Left renal pelvis (tissue), 4 donors: Measurements from ENCODE around the gene PDLIM5. TPM values are rescaled to one million over a fixed set of nuclear protein-coding genes. Genes with fewer than 3 reads are reported as not detected.

Source experiments
- DNase-seq, 4 donors: peaks; one replicate each; pipeline ENCODE4 v3.0.0-alpha.2; 2013; ENCODE audit warnings: low read depth in 4 of 4, low spot score in 3 of 4
- polyA plus RNA-seq, 4 donors: library from polyadenylated mRNA; unstranded; fragments of 120-200 nt; gene quantifications; one replicate each; pipeline ENCODE4 v1.2.1, GENCODE V29; 2013; ENCODE audit not compliant: insufficient read length in 4 of 4

Gene PDLIM5
- polyA plus RNA-seq, 4 donors, result 21.6 to 55.3 (median 48.3) TPM

- DNase-seq, result no peak
Measured at GRCh38 chr4:94678896-94679295, 227.2 kb downstream of the PDLIM5 start.

DNA sequence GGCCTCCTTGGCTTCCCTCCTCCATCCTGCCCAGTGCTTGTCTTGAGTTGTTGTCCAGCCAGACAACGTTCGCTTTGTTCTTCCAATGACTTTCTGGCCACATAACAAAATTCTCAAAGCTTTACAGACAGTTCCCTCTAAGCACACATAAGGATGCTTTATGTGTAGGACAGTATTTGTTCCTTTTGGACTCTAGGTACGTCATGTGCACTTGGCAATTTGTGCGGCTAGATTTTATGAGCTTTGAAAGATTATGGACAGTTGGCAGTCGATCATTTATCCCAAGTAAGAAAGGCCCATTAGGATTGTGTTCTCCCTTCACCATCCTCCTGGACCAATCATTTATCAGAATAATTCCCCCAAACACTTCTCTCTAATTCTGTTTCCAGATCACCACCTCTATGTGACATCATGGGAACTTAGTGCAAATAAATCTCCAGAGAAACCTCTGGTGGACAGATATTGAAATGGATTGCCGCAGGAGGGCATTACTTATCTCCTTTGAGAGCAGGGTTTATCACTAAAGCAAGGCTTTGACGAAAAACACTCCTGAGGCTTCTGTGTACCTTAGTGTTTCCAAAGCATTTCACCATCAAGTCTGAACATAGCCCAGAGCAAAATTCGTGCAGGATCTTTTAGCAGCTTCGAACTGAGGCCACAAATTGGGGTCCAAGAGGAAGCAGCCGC is 228.6 kb downstream of the PDLIM5 start:
- no peak for DNase-seq

GRCh38 chr4:94686086-94686485 is 234.3 kb downstream of the PDLIM5 start:
- no peak for DNase-seq

- no peak for DNase-seq
Measured at GRCh38 chr4:94689155-94689860, 237.6 kb downstream of the PDLIM5 start.

GRCh38 chr4:94690851-94691254 is 239.1 kb downstream of the PDLIM5 start:
- DNase-seq, result no peak

GRCh38 chr4:94691552-94691951 is 239.8 kb downstream of the PDLIM5 start:
- no peak for DNase-seq

DNA sequence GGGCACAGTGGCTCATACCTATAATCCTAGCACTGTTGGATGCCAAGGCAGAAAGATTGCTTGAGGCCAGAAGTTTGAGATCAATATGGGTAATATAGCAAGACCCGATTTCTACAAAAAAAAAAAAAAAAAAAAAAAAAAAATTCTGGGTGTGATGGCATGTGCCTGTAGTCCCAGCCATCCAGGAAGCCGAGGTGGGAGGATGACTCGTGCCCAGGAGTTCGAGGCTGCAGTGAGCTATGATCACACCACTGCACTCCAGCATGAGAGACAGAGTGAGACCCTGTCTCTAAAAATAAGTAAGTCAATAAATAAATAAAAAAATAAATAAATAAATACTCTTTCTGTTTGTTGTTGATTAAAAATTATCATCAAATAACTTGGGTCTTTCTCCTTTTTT is 243.6 kb downstream of the PDLIM5 start:
- no peak for DNase-seq

GRCh38 chr4:94698187-94698586 is 246.4 kb downstream of the PDLIM5 start:
- DNase-seq, result no peak

DNA sequence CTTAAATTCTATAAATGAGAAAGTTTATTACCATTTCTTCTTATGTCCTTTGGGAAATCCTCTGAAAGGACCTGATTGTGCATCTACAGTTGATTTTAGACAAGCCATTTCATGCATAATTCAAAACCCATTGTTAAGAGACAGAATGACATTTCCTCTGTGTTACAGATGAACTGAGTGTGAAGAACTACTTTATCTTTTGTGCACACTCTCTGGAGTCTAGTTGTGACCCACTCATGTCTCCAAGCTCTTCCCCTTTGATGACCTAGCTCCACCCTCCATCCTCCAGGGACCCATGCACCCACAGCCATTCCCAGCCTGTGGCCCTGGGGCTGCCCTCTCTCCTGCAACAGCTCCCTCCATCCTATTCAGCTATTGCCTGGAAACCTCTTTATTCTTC is 248.6 kb downstream of the PDLIM5 start:
- no peak for DNase-seq

DNA sequence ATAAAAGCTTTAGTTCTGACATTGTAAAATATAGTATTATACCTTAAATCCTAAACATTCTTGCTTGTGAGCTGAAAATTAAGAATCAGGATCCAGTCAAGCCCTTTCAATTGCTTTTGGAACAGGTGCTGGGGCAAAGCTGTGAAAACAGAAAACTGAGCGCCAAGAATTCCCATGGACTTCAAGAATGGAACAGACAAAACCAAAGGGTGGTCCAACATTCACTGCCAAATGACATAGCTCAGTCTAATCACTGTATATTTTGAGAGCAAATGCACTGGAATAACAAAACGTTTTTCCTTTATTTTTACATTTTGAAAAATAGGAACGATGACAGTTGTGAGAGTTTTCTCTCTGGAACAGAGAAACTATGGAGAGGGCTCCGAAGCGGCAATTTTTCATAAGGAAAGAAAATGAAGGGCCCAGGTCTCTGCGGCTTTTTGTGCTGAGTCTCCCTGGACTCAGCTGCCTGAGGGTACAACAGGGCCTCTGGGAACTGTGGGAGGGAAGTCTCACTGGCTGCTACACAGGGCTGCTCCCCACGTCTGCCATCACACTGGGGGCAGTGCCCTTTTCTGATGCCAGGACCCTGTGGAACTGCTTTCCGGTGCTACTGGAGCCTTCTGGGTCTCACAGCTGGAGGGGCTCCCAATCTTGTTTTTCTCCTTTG is 250.0 kb downstream of the PDLIM5 start:
- DNase-seq, result no peak

GRCh38 chr4:94711635-94712034 is 259.9 kb downstream of the PDLIM5 start:
- no peak for DNase-seq

DNA sequence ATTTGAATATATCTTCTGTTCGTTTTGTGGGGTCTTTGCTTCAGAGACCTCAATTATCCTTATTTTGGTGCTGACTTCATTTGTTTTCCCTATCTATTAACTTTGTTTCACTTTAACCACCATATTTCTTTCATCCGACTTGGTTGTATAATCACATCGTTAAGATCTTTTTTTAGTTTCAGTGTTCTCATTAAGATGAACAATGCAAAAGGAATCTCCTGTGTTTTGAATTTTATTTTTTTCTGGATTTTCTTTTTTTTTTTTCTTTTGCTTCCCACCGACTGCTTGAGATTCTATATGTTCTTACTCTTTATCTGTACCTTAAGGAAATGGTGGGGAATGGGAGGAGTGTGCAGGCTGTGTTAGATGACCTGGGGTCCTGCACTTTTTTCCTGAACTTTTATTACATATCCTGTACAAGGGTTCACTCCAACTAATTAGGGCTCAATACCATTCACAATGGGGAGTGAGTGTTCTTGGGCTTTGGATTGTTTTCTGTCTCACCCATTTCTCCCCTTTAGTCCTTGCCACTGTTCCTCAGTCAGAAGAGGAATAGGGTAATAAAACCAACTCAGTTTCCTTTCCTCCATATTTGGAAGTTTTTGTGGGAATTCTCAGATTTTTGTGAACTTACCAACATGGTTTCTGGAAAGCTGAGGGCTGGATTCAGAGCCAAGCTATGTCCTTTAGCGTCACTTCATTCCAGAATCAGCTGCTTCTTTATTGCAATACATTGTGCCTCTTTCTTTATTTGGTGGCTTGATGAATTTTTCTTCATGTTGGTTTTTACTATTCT is 262.8 kb downstream of the PDLIM5 start:
- no peak for DNase-seq

DNA sequence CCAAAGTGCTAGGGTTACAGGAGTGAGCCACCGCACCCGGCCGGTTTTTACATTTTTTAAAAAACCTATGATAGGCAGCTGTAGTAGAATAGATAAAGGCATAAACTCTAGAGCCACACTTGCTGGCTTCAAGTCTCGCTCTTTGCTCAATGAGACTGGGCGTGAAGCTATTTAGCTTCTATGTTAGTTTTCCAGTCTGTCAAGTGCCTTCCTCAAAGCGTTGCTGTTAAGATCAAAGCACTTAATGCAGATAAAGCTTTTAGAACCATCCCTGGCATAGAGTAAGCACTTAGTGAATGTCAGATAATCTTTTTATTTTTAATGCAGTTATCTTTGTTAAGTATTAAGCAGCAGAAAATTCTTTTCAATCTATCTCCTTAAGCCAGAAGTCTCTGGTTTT is 264.0 kb downstream of the PDLIM5 start:
- DNase-seq, result no peak

Other genes with a start within 250 kb of the PDLIM5 start
- gene SMARCAD1, start 244.1 kb upstream of the PDLIM5 start, polyA plus RNA-seq, result 10 to 100 TPM; 52.5 to 70.8 (median 60.1) TPM
- gene HPGDS, start 109.1 kb upstream of the PDLIM5 start, polyA plus RNA-seq, result 10 to 100 TPM in 1 of 4 donors, 1 to 10 TPM in 3; 3.1 to 15.9 (median 4.4) TPM